ENCODE measurements around the gene FCHSD2.
"Not testable (repeated sequence)": the region's sequence is repeated elsewhere in the genome, so short reads cannot be mapped to it uniquely, and the experiment has no call there.

The FCHSD2 gene

DNA sequence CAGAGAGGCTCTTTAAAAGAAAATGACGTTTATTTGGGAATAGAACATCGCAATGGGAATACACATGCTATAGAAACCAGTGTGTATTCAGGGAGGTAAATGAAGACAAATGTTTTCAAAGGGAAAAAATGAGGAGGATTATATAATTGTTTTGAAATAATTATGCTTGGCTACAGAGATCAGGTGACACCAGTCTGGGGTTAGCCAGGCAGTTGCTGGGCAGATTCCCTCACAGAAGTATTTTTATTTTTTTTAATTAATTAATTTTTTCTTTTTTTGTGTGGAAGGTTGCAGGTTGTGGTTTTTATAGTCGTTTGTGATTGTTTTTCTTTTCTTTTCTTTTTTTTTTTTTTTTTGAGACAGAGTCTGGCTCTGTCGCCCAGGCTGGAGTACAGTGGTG, 342.7 kb downstream of the FCHSD2 start:
- TF ChIP-seq, protein P1, sequence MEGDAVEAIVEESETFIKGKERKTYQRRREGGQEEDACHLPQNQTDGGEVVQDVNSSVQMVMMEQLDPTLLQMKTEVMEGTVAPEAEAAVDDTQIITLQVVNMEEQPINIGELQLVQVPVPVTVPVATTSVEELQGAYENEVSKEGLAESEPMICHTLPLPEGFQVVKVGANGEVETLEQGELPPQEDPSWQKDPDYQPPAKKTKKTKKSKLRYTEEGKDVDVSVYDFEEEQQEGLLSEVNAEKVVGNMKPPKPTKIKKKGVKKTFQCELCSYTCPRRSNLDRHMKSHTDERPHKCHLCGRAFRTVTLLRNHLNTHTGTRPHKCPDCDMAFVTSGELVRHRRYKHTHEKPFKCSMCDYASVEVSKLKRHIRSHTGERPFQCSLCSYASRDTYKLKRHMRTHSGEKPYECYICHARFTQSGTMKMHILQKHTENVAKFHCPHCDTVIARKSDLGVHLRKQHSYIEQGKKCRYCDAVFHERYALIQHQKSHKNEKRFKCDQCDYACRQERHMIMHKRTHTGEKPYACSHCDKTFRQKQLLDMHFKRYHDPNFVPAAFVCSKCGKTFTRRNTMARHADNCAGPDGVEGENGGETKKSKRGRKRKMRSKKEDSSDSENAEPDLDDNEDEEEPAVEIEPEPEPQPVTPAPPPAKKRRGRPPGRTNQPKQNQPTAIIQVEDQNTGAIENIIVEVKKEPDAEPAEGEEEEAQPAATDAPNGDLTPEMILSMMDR (IDR thresholded peaks at IDR 0.05; ENCODE audit: borderline replicate concordance, insufficient read depth, low read depth, low read length): no peak
- H3K4me3 ChIP-seq (ENCODE audit: low read depth, low read length): no peak overlapping the region

- H3K4me3 ChIP-seq (ENCODE audit: low read depth, low read length): no peak overlapping the region
- TF ChIP-seq, protein P1 (IDR thresholded peaks at IDR 0.05; ENCODE audit: borderline replicate concordance, insufficient read depth, low read depth, low read length): no peak
These were observed 343.8 kb downstream of the FCHSD2 start for GRCh38 chr11:72798361-72798760.

GRCh38 chr11:72793425-72794367, 348.4 kb downstream of the FCHSD2 start, which contains the start of gene STARD10:
Gene STARD10, minus strand, starts transcription at chr11:72794047. Its CDS starts 12,866 bp downstream, at chr11:72781181.
- TF ChIP-seq, protein P1 (IDR thresholded peaks at IDR 0.05; ENCODE audit: borderline replicate concordance, insufficient read depth, low read depth, low read length): peak; percentile 97
- peak within 1 kb of the TSS; percentile 72 for H3K4me3 ChIP-seq (ENCODE audit: low read depth, low read length)

DNA sequence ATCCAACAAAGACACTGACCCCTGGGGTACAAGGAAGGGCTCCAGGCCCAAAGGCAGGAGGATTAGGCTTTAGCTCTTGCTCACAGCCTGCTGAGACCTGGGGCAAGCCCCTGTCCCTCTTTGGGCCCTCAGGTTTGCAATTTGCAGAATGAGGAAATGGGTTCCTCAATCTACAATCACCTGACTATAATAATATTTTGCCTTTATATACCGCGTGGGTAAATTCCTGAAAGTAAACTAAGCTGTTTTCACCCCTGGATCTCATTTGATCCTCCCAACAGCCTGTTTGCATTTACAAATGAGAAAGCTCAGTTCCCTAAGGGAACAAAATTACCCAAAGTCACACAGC, 349.1 kb downstream of the FCHSD2 start:
- TF ChIP-seq, protein P1 (IDR thresholded peaks at IDR 0.05; ENCODE audit: borderline replicate concordance, insufficient read depth, low read depth, low read length): no peak

DNA sequence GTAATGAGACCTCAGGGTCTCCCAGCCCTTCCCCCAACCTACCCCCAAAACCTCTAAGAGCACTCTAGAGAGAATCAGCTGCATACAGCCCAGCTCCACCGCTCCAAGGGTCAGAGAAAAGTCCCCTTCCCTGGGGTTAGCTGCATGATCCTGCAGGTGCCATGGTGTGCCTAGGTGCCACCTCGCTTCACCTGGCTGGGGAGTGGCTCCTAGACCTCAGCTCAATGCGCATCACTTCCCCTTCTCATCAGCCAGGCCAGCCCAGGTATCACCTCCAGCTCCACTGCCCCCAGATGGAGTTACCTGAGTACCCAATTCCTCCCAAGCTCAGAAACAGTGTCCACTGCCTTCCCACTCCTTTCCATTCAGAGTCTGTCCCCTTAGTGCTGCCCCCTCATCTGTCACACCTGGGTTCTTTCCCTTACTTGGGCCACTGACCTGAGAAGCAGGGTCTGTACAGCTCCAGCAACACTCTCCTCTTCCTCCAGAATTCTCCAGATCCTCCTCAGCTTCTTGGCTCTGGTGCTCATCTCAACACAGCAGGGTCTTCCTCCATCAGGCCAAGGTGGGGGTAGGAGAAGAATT, 349.6 kb downstream of the FCHSD2 start:
- H3K4me3 ChIP-seq (ENCODE audit: low read depth, low read length): peak overlapping the region; percentile 19
- TF ChIP-seq, protein P1 (IDR thresholded peaks at IDR 0.05; ENCODE audit: borderline replicate concordance, insufficient read depth, low read depth, low read length): no peak

More for the DNA sequence above, 349.1 kb downstream of the FCHSD2 start:
- H3K4me3 ChIP-seq (ENCODE audit: low read depth, low read length): peak overlapping the region; percentile 19

DNA sequence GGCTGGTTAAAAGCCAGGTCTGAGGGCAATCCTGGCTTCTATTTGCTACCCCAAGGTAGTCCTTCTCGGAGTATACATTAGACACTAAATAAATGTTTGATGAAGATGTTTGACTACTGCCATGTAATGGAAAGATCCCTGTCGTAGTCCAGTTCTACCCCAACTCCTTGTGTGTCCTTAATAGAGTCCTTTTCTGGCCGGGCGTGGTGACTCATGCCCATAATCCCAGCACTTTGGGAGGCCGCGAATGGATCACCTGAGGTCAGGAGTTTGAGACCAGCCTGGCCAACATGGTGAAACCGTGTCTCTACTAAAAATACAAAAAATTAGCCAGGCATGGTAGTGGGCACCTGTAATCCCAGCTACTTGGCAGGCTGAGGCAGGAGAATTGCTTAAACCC, 350.9 kb downstream of the FCHSD2 start:
- not testable (repeated sequence) for H3K4me3 ChIP-seq (ENCODE audit: low read depth, low read length)

DNA sequence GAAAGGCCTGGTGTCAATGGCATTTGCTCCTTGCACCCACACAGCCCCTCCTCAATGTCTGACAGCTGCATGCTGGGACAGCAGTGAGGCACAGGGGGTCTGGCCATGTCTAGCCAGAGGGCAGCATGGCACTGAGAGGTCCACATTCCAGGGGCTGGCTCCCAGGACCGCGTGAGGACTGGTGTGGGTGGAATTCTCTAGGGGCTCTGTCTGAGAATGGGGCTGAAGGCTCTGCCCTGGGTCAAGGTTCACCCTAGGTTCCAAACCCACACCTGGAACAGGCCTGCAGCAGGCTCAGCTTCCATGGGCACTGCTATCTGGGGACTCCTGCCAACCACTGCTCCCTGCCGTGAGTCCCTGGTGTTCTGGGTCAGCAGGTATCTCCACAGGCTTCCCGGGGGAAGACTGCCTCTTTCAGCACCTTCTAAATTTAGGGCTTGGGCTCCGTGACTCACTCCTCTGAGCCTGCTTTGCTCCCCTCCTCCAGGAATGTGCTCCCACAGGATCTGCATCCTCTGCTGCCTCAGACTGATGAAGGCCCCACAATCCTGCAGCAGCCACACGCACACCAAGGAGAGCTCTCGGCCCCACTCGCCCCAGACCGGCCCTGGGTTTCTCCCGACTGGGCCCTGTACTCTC, 352.5 kb downstream of the FCHSD2 start:
- H3K4me3 ChIP-seq (ENCODE audit: low read depth, low read length): no peak overlapping the region
- TF ChIP-seq, protein P1 (IDR thresholded peaks at IDR 0.05; ENCODE audit: borderline replicate concordance, insufficient read depth, low read depth, low read length): no peak
